Tibial nerve (tissue), 3 donors: ENCODE measurements around the gene COX4I1.

ENCODE experiments used
- POLR2A ChIP-seq, 2 donors: fragments of 450-650 bp; IDR thresholded peaks; one replicate each; pipeline ENCODE4 v1.6.1; 2017; ENCODE audit warnings: antibody characterized with exemption in 2 of 2, mild to moderate bottlenecking in 2 of 2, moderate library complexity in 2 of 2
- TF ChIP-seq, protein P1 (sequence below), 5 experiments: fragments of 200-600 bp in 3 of 5; fragments of 450-650 bp in 2 of 5; sonication (generic) in 3 of 5; IDR thresholded peaks; one replicate each; pipeline ENCODE4 v1.5.1; 2016 to 2019; ENCODE audit warnings: antibody characterized with exemption in 5 of 5, mild to moderate bottlenecking in 3 of 5, moderate library complexity in 2 of 5

DNA sequence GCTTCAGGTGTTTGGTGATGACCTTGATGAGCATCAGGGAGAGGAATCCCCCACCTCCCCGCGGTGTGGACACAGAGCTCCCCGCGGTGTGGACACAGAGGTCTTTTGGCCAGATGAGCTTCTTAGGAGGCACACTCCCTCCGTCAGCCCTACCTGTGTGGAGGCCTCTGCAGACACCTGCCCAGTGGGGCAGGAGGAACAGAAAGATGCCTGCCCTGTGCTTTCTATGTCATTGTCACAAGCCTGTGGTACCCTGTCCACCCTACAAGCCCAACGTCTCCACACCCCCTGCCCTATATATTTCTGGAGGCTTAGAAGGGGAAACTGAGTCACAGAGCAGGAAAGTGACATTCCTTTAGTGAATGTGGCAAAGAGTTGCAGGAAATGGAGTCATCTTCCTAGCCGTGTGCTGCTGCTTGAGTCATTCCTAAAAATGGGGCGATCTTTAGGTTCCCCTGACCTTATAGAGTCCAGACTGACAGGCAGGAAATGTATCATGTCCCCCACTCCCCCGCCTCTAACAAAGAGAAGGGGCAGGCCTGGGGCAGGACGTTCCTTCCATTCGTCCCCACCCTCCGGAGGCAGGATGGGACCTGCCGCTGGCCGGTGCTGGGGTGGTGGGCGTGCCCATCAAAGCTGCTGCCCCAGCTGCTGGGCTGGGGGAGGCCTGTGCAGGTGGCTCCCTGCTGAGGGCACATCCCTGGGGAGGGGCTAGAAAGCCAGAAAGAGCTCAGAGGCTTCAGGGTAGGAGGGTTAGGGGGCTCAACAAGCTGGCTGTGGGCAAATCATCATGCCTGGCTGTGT lies 47.6 kb upstream of the COX4I1 start:
- TF ChIP-seq, protein P1, sequence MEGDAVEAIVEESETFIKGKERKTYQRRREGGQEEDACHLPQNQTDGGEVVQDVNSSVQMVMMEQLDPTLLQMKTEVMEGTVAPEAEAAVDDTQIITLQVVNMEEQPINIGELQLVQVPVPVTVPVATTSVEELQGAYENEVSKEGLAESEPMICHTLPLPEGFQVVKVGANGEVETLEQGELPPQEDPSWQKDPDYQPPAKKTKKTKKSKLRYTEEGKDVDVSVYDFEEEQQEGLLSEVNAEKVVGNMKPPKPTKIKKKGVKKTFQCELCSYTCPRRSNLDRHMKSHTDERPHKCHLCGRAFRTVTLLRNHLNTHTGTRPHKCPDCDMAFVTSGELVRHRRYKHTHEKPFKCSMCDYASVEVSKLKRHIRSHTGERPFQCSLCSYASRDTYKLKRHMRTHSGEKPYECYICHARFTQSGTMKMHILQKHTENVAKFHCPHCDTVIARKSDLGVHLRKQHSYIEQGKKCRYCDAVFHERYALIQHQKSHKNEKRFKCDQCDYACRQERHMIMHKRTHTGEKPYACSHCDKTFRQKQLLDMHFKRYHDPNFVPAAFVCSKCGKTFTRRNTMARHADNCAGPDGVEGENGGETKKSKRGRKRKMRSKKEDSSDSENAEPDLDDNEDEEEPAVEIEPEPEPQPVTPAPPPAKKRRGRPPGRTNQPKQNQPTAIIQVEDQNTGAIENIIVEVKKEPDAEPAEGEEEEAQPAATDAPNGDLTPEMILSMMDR (IDR thresholded peaks at IDR 0.05): no peak
- TF ChIP-seq POLR2A (IDR thresholded peaks at IDR 0.05): no peak
